NB4 (cell line): ENCODE results near the gene CD226.

Experiments used
- DNase-seq: peaks from one replicate; pipeline ENCODE4 v3.0.0; 2010; ENCODE audit warnings: low read depth
- H3K4me3 ChIP-seq: one replicate; pipeline ENCODE4 v1.5.1; 2011; ENCODE audit warnings: mild to moderate bottlenecking, low read depth, low read length, moderate library complexity
- CTCF ChIP-seq: IDR thresholded peaks from one replicate; pipeline ENCODE4 v1.5.1; 2012; ENCODE audit warnings: low read depth, low read length
- MAX ChIP-seq: IDR thresholded peaks from 2 replicates; pipeline ENCODE4 v1.6.1; 2011; ENCODE audit warnings: low read depth, low read length
- MYC ChIP-seq: IDR thresholded peaks from 2 replicates; pipeline ENCODE4 v1.6.1; 2011; ENCODE audit warnings: low read depth, low read length
- POLR2A ChIP-seq: IDR thresholded peaks from 2 replicates; pipeline ENCODE4 v1.6.1; 2011; ENCODE audit warnings: mild to moderate bottlenecking; ENCODE audit not compliant: insufficient read length; ENCODE audit errors: extremely low read depth

CD226 gene

GRCh38 chr18:69947361-69948133 is at the start of gene CD226:
Gene CD226 (minus strand): TSS chr18:69947873. CDS start chr18:69947406, 467 bp downstream.
- no peak for DNase-seq
- H3K4me3 ChIP-seq = no peak within 1 kb of the TSS
- TF ChIP-seq MYC (no peak), POLR2A (no peak), MAX (no peak), CTCF (no peak)

- no peak overlapping the region for H3K4me3 ChIP-seq
- no peak for TF ChIP-seq CTCF
- no peak for TF ChIP-seq MAX
- no peak for TF ChIP-seq POLR2A
- TF ChIP-seq MYC = no peak
- DNase-seq = no peak
Observed at GRCh38 chr18:69996951-69997798, 49.5 kb upstream of the CD226 start.

- no peak overlapping the region for H3K4me3 ChIP-seq
- no peak for DNase-seq
- TF ChIP-seq MYC (no peak), POLR2A (no peak), CTCF (no peak), MAX (no peak)
Observed at GRCh38 chr18:69996417-69996816, 48.7 kb upstream of the CD226 start.

- no peak for DNase-seq
- TF ChIP-seq MYC (no peak), POLR2A (no peak), CTCF (no peak), MAX (no peak)
- H3K4me3 ChIP-seq = no peak overlapping the region
Observed at GRCh38 chr18:69995774-69996173, 48.1 kb upstream of the CD226 start.

GRCh38 chr18:69992776-69993175 is 45.1 kb upstream of the CD226 start:
- TF ChIP-seq MYC = no peak
- no peak for TF ChIP-seq CTCF
- no peak for TF ChIP-seq MAX
- no peak for TF ChIP-seq POLR2A
- no peak overlapping the region for H3K4me3 ChIP-seq
- DNase-seq = no peak
